HAP-1 (cell line): ENCODE results near the gene TUBB2A.

ENCODE experiments used
- DNase-seq, 2 experiments: peaks; one replicate each; pipeline ENCODE4 v3.0.0-alpha.2; 2016 to 2020; ENCODE audit warnings: low spot score in 2 of 2
- H3K27me3 ChIP-seq: fragments of 250-450 bp; sonication (Bioruptor Pico); 2 replicates; pipeline ENCODE4 v1.5.1; 2020; ENCODE audit warnings: low read depth, mild to moderate bottlenecking, moderate library complexity
- H3K36me3 ChIP-seq: fragments of 250-450 bp; sonication (Bioruptor Pico); replicated peaks from 2 replicates; pipeline ENCODE4 v1.5.1; 2020; ENCODE audit warnings: mild to moderate bottlenecking
- H3K4me1 ChIP-seq: fragments of 250-450 bp; sonication (Bioruptor Pico); 2 replicates; pipeline ENCODE4 v1.5.1; 2020; ENCODE audit warnings: mild to moderate bottlenecking
- H3K4me3 ChIP-seq: fragments of 250-450 bp; sonication (Bioruptor Pico); 2 replicates; pipeline ENCODE4 v1.5.1; 2020; ENCODE audit warnings: mild to moderate bottlenecking, moderate library complexity
- H3K9me3 ChIP-seq: fragments of 250-450 bp; sonication (Bioruptor Pico); 2 replicates; pipeline ENCODE4 v1.5.1; 2020; ENCODE audit warnings: mild to moderate bottlenecking, moderate library complexity
- in situ Hi-C: fragments of 300-500 bp; cut with MboI; formaldehyde crosslinking; loops from 3 replicates; pipeline ENCODE4 v1.14.3; 2020; ENCODE audit warnings: low sequenced_read_pairs, inconsistent platforms, mixed read lengths

TUBB2A gene

GRCh38 chr6:3117912-3118352, 39.4 kb downstream of the TUBB2A start:
- H3K4me3 ChIP-seq: peak overlapping the region; percentile 75
- H3K4me1 ChIP-seq: peaks cover 12% of the 10 kb centered on the region
- no peaks in the 10 kb centered on the region for H3K9me3 ChIP-seq
- peaks cover 15% of the 10 kb centered on the region for H3K36me3 ChIP-seq
- DNase-seq: no peak
- H3K27me3 ChIP-seq: no peaks in the 10 kb centered on the region
- in situ Hi-C loops: no loop called here

GRCh38 chr6:3114377-3114776, 43.0 kb downstream of the TUBB2A start:
- in situ Hi-C loops: no loop called here
- H3K36me3 ChIP-seq: peaks cover 43% of the 10 kb centered on the region

GRCh38 chr6:3109761-3110160, 47.6 kb downstream of the TUBB2A start:
- no peak for DNase-seq
- H3K27me3 ChIP-seq: no peaks in the 10 kb centered on the region
- peaks cover 2% of the 10 kb centered on the region; the same call in 1 of the 2 replicates for H3K4me1 ChIP-seq
- in situ Hi-C loops: no loop called here
- no peaks in the 10 kb centered on the region for H3K9me3 ChIP-seq
- peaks cover 68% of the 10 kb centered on the region for H3K36me3 ChIP-seq
- no peak overlapping the region for H3K4me3 ChIP-seq

More at GRCh38 chr6:3114377-3114776, 43.0 kb downstream of the TUBB2A start:
- H3K27me3 ChIP-seq: no peaks in the 10 kb centered on the region
- no peak for DNase-seq
- H3K9me3 ChIP-seq: no peaks in the 10 kb centered on the region
- H3K4me3 ChIP-seq: no peak overlapping the region
- peaks cover 14% of the 10 kb centered on the region for H3K4me1 ChIP-seq

GRCh38 chr6:3108746-3109414, 48.5 kb downstream of the TUBB2A start:
- in situ Hi-C loops: no loop called here
- no peaks in the 10 kb centered on the region for H3K9me3 ChIP-seq
- H3K4me3 ChIP-seq: no peak overlapping the region
- DNase-seq: no peak
- peaks cover 2% of the 10 kb centered on the region; the same call in 1 of the 2 replicates for H3K4me1 ChIP-seq
- H3K36me3 ChIP-seq: peaks cover 66% of the 10 kb centered on the region
- no peaks in the 10 kb centered on the region for H3K27me3 ChIP-seq
